NCI-H1436 treated with DMSO at 0.1 percent for 48 hours (cell line): ENCODE data around the gene COLQ.
"Not testable (repeated sequence)": the region's sequence is repeated elsewhere in the genome, so short reads cannot be mapped to it uniquely, and the experiment has no call there.

Source experiments
- DNase-seq: peaks from one replicate; lab custom pipeline; 2025; lab: John Stamatoyannopoulos, UW

Gene COLQ

DNA sequence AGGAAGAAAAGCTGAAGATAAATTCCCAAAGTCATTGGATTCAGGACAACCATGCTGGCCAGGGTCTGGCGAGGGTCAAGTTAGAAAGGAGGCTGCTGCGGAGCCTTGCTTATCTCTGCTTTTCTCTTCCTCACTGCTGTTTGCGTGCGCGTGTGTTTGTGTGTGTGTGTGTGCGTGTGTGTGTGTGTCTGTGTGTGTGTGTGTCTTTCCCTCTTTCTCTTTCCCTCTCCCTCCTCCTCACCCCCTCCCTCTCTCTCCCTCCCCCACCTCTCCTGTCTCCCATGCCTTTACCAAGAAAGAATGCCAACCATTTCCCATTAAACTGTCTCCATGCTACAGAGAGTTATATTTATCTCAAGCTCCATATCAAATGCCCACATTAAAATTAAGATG lies at the start of gene COLQ:
Gene COLQ (minus strand): TSS at position 134 of the 393 bp plus-strand sequence. CDS start 81 bp downstream, at position 53.
- no peak for DNase-seq

DNA sequence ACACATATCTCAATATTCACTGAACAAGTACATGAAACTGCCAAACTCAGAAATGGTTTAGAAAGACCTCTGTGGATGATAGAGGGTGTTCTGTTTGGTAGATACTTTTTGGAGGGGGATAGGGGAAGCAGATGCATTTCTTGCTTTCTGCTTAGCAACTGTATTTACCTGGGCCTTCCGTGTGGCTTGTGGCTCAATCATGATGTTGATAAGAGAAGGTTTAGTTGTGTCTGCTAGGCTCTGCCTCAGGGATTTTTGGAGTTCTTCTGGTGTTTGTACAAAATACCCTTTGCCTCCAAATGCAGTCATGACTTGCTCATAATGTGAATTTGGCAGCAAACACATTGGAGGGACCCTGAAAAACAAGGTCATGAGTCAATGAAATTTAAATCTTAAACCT lies 41.7 kb upstream of the COLQ start:
- no peak for DNase-seq

DNA sequence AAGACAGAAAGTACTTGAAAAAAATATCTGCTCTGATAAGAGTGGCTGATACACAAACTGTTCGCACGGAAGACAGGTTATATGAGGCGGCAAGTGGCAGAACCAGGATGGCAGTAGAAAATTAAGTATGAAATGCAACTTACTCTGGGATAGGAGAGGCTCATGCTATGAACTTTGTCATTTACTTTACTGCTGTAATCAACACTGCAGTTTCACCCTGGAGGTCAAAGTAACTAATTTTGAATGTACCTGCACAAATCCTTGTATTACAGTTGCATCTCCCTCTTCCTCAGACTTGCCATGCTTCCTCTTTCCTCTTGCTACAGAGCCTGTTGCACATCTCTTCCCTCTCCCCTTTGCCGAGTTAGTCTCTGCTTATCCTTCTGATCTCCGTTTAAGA lies 41.1 kb upstream of the COLQ start:
- no peak for DNase-seq

DNA sequence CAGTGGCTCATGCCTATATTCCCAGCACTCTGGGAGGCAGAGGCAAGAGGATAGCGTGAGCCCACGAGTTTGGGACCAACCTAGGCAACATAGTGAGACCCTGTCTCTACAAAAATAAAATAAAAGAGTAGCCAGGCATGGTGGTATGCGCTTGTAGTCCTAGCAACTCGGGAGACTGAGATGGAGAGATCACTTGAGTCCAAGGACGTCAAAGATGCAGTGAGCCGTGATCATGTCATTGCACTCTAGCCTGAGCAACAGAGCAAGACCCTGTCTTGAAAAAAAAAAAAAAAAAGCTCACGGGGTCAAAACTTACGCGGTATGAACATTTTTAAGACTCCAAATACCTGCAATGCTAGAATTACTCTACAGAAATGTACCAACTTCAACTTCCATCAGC lies 37.1 kb upstream of the COLQ start:
- no peak for DNase-seq

DNA sequence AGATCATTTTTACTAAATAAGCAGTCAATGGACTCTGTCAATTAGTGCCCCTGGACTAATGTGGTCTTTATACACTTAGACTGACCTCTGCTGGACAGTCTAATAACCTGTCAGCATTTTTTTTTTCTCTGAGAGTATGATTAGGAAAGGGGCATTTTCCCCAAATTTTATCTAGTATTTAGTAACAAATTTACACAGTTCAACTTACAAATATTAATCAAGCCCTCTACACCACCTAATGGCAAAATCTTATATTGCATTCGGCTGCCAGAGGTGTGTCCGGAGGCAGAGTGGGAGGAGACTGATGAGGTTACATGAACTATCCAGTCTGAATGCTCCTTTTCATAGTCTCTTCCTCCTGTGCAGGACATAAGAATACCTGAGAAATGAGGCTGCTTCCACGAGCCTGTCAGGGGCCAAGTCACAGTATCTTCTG lies 36.0 kb upstream of the COLQ start:
- DNase-seq = no peak

DNA sequence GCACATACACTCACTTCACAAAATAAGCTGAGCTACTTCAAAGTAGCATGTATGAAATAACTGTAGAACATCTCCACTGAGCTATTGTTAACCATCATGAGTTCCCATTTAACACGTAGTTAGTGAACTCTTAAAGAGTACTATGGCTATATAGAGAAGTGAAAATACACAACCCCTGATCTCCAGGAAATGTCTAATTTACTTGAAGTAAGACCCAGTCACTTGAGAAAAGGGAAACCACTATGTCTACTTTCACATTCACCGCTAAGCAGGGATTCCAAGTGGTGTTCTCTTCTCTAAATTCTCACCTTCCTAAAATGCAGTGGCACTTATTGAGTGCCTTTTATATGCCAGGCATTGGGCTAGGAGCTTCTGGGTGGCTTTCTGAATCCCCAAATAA lies 35.0 kb upstream of the COLQ start:
- no peak for DNase-seq

DNA sequence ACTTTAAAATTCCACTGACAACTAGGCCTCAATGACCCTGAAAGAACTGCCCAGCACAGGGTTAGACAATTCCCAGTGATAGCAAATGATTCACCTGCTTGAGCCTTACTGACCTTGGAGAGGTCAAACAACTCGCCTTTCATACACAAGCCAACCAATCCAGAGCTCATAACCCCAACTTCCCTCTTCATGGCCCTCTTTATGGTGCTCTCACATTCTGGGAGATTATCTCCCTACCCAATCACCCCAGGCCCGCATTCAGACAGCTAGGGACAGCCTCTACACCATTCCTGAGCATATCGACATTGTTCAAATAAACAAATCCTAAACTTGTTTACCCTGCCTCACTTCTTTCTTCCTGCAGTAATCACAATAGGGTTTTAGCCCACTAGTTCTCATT lies 32.2 kb upstream of the COLQ start:
- no peak for DNase-seq

DNA sequence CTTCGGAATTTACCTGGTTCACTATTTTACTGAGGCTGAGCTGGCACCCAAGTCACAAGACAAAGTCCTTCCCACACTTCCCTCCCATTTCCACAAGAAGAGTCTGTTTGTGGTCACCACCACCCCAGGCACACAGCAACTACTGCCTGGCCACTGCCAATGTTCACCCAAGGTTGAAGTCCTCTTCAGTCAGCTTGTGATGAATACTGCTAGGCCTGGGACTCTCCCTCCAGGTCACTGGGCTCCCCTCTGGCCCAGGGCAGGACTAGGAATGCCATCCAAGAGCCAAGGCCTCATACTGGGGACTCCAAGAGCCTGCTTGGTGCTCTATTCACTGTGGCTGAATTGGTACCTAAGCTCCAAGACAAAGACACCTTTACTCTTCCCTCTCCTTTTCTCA lies 30.4 kb upstream of the COLQ start:
- no peak for DNase-seq

DNA sequence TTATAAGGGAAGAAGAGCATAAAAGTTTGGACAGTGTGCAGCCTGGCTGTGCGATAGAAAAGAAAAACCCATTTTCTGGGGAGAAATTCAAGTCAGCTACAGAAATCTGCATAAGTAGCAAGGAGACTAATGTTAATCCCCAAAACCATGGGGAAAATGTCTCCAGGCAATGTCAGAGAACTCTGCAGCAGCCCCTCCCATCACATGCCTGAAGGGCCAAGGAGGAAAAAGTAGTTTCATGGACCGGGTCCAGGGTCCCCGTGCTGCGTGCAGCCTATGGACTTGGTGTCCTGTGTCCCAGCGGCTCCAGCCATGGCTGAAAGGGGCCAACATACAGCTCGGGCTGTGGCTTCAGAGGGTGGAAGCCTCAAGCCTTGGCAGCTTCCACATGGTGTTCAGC lies 28.3 kb upstream of the COLQ start:
- DNase-seq = no peak

DNA sequence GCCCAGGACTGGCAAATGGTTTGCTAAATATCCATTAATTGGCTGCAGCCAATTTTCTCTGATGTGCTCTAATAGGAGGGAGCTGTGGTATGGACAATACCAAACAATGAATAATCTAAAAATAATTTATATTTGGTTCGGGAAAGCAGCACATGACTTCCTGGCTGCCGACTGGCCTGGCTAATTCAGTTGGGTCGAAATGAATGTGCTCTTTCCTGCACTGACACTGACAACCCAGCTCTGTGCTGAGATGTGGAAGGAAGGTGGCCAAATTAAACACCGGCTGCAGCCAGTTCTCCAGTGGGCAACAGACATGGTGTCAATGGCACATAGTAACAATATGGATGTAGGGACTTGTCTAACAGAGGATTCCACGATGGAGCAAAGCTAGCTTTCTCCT lies 21.1 kb upstream of the COLQ start:
- no peak for DNase-seq

DNA sequence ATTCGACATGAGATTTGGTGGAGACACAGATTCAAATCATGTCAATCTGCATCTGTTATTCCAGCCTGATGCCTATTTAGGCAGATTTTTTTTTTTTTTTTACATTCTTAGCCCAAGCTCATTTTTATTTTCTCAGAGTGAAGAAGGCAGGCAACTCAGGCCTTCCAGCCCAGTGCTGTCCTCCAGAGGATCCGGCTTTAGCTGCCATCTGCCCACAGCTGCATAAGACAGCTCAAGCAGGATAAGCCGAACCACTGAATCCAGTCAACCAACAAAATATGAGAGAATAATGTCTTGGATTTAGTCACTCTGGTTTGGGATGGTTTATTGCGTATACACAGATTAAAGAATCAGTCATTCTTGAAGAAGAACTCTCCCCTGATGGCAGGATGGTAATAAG lies 19.9 kb upstream of the COLQ start:
- no peak for DNase-seq

DNA sequence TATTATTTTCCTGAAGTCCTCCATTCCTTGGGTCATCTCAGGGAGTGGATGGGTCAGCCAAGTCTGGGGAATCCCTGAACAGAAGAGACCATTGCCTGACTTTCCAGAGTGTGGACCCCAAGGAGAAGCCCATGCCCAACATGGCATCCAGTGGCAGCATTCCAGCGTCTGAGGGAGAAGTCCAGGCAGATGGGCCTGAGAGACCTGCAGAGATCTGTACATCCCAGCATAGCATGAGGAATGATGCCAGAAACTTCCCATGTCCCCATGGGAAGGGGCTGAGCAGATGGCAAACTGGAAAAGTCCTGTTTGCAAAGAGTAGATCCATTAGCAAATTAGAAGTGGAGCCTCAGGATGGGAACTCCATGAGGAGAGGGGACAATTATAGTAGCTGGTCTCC lies 17.6 kb upstream of the COLQ start:
- no peak for DNase-seq

DNA sequence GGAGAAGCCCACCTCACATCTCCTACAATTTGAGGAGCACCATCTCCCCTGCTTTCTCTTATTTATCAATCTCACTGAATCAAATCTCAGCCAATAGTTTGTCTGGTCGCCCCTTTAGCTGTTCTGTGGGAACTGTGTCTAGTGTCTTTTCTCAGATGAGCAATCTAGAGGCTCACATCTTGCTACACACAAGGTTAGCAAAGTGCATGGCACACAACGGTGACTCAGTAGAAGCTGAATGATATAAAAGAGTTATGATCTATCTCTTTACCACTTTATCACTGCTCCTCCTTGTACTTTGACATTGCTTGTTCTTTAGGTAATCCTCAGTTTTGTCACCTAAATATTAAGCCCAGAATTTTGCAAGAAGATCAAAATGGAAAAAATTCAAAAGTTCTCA lies 16.8 kb upstream of the COLQ start:
- DNase-seq = no peak

DNA sequence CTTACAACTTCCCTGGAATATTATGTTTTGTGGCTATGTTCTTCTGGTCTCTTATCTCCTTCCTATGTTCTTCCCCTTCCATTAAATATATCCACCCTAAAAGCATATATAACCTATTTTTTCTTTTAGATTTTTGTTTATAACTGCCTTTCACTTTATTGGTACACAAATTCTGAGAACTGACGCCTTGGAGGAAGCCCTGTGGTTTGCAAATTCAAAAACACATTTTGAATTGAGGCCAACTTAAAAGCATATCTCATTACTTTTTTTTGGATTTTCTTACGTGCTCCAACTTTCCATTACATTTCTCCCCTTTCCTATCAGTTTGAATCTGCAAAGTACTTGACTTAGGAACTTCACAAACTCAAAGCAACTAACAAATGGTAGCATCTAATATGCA lies 15.3 kb upstream of the COLQ start:
- no peak for DNase-seq

DNA sequence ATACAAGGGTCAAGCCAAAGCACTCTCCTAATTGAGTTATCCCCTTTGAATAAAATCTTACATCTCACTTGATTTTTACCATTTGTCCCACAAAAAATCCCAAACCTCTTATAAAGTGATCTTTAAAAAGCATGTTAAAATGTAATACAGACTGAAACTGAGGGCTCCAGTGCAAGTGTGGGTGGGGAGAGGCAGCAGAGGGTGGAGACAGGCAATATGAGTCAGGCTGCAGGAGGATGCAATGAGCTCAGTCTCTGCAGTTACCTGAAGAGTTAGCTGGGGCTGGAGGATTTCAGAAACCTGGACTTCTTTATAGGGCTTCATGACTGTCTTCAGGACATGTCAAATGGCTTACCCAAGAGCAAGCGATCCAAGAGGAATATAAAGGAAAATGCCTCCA lies 14.2 kb upstream of the COLQ start:
- no peak for DNase-seq

DNA sequence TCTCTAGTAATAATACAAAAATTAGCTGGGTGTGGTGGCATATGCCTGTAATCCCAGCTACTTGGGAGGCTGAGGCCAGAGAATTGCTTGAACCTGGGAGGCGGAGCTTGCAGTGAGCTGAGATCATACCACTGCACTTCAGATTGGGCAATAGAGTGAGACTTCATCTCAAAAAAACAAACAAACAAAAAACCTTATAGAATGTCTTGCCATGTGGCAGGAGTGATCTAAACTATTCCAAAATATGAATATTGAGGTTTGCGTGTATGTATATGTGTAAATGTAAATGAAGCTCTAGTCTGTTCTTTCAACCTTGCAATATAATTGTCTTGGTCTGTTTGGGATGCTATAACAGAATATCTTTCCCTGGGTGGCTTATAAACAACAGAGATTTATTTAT lies 11.1 kb upstream of the COLQ start:
- not testable (repeated sequence) for DNase-seq

DNA sequence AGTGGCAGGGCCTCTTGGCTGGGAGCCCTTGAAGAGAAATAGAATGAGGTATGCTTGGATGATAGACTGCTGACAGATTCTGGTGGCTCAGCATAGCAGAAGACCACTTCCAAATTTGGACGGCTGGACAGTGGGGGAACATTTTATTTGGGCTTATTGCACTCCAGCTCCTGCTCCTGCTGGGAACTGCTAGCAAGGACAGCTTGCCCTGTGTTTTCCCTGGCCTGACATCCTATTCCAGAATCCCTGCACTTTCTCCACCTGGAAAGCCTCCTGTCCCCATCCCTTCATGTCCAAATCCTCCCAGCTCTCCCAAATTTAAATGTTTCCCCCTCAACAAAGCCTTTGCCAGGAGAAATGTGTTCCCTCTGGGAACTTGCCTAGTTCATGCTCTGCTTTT lies 9.8 kb upstream of the COLQ start:
- no peak for DNase-seq

DNA sequence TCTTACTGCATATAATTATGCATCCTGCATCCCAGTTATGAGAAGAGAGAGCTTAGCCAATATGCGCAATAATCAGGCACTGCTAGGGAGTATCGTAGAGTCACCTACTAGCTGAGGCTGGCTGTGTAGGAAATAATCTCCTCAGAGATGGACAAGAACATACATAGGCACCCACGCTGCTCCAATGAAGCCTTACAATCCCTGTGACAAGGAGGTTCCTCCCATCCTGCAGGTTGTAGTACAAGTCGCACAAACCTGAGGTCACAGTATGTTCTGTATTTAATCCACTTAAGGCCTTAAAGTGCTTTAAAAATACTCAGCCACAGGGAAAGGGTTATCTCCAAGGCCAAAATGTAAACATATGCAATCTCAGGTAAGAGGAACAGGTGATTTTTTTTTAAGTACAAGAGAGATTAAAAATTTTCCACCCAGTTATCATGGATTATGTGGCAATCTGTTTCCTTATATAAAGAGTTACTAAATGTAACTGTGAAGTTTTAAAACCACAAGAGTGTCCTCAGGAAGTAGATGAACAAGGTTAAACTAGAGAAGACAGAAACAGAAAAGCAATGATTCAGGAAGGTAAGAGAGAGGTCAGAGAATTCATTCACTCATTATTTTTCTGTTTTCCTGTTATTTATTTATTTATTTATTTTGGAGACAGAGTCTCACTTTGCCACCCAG lies 7.5 kb upstream of the COLQ start:
- DNase-seq = no peak

DNA sequence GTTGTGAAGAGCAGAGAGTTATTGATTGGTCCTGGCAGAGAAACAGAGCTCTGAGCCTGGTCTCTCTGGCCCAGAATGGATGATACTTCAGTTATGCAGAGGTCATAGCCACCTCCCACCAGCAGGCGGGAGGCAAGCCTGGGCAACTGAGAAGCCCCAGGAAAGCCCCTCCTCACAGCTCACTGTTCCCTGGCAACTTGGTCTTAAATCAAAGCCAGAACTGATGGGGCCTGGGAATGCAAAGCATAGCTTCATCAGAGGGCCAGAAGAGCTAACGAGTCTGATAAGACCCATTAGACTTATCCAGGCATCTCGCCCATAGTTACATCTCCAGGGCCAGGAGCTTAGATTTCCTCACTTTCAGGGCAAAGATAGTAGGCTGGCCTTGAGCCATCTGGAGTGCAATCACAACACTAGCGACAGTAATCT lies 5.5 kb upstream of the COLQ start:
- no peak for DNase-seq

DNA sequence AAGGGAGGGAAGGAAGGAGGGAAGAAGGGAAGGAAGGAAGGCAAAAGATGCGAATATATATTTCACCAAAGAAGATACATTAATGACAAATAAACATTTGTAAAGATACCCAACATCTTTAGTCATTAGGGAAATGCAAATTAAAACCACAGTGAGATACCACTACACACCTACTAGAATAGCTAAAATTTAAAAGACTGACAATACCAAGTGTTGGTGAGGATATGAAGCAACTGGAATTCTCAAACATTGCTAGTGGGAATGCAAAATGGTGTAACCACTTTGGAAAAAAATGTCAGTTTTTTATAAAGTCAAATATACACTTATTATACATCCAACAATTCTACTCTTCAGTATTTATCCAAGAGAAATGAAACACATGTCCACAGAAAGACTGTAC lies 4.3 kb upstream of the COLQ start:
- DNase-seq = no peak

DNA sequence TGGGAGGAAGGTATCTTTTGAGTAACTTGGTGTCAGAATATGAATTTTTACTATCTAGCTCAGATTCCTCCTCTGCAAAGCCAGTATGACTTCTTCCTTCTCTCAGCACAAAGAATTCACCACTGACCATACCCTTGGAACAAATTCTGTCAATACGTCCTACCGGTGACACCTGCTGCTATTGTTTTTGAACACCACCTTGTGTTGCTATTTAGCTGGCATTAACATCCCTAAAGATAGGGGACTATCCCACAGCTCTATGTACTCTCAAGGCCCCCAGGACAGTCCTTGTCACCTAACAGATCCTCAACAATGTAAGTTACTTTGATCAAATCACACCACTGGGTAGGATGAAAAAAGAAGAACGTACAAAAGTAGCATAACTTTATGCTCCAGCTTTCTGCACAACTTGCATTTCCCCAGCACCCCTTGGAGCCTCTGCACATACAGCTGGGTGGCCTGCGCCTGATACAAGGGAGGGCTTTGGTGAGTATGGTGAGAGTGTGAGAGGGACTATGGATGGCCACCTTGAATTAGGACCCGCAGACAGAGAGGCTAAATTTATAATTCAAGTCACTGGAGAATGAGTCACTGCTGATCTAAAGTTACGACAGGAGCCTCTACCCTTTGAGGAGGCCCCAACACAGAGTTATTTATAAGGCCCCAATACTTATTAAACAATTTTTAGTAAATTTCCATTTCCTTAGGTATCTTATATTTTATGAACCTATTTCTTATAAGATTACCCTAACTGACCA lies 2.3 kb upstream of the COLQ start:
- DNase-seq = no peak

DNA sequence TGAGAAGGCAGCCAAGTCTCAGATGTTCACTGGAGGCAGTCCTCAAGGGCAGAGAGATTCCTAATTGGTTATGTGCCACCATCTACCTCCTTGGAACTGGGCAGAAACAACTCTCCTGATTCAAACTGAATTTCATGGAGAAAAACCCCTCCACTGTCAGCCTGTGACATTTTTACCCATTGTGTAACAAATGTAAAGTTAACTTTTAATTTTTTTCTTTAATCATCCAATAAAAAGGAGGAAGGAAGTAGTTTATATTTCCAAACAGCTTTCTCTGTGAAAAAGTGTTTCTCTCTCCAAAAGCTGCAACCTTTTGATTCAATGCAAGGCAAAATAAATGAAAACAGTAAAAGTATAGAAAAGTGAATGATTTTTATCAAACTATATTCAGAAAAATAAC lies 510 bp upstream of the COLQ start:
- DNase-seq = no peak

DNA sequence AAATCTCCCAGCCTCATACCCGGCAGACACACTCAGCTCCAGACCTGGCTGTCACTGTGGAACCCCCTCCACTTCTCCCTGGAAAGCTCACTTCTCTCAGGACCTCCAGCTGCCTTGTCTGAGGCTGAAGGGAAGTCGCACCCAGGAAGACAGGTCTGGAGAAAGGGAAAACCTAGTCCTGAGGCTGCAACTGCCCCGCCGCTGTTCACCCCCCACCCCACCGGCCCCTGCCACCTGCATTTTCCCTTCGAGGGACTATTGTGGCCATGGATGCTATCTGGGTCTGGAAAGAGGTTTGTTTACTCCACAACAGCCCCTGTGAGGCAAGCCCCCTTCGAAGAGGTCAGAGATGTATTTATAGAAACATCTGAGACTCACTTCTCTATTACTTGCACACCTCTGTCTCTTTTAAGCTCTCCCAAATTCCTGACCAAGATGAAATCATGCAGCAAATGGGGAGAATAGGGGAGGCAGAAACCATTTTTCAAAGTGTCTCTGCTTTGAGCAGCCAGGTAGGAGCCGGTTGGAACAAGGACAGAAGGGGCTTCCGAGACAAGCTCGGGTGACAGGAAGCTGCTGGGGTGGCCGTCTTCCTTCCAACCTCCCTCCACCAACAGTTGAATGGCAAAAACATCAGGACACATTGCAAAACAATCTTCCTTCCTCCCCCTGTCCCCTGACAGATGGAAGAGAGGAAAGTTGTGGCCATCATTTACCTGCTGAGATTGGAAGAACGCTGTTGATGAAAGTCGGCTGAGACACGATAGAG lies 518 bp downstream of the COLQ start:
- no peak for DNase-seq
